LNCAP (cell line): ENCODE measurements around the gene CNTFR.

Source experiments
- TF ChIP-seq, protein P1 (sequence below): fragments of 450-650 bp; IDR thresholded peaks from 2 replicates; pipeline ENCODE4 v1.5.1; 2017; ENCODE audit warnings: mild to moderate bottlenecking

Gene CNTFR

GRCh38 chr9:34551751-34552605, 37.5 kb downstream of the CNTFR start:
- TF ChIP-seq, protein P1, sequence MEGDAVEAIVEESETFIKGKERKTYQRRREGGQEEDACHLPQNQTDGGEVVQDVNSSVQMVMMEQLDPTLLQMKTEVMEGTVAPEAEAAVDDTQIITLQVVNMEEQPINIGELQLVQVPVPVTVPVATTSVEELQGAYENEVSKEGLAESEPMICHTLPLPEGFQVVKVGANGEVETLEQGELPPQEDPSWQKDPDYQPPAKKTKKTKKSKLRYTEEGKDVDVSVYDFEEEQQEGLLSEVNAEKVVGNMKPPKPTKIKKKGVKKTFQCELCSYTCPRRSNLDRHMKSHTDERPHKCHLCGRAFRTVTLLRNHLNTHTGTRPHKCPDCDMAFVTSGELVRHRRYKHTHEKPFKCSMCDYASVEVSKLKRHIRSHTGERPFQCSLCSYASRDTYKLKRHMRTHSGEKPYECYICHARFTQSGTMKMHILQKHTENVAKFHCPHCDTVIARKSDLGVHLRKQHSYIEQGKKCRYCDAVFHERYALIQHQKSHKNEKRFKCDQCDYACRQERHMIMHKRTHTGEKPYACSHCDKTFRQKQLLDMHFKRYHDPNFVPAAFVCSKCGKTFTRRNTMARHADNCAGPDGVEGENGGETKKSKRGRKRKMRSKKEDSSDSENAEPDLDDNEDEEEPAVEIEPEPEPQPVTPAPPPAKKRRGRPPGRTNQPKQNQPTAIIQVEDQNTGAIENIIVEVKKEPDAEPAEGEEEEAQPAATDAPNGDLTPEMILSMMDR: no peak

DNA sequence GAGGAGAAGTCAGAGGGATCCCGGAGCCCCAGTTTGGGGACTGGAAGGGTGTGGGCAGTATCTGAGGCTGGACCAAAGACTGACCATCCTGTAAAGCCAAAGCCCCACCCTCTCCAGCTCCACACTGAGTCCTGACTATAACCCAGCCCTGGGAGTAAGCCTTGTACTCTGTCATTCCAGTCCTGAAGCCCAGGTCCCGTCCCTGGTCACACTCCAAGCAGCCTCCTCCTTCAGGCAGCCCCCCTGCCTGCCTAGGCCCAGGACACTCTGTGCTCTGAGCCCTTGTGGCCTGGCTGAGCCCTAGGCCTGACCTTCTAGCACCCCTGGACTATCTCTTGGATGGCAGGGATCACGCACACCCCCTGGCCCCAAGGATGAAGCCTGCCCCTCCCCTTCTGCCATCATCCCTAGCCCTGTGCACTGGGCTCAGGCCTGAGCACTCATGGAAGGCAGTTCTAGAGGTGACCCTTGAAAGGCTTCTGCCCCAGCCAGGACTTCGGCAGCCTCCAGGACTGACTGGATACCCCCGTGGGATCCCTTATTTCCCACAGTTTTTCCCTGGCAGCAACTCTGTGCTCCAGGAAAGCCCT, 38.7 kb downstream of the CNTFR start:
- TF ChIP-seq, protein P1: no peak

DNA sequence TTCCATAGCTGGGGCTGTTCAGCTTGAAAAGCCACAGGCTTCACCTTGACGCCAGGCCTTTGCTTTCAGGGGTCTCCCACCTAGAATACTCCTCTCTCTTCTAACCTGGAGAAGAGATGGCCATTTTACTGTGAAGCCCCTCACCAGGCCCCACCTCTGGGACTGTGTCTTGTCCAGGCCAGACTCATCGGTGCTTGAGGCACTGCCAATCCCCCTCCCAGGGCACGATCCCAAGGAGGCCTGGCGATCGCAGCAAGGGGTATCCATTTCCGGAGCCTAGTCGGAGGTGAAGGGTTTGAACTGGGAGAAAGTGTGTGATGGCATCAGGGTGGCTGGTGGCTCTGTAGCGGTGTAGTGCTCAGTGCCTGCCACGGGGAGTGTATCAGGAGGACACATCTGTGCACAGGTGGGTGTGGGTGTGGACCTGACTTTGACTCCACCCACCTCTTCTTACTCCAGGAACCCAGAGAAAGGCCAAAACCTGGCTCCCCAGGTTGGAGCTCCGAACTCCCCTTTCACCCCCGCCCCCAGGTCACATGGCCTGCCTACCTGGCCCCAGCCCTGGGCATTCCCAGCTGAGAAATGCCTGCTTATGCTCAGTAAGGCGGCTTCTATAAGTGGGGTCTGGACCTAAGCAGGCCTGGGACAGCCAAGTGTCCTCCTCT, 39.4 kb downstream of the CNTFR start:
- TF ChIP-seq, protein P1: no peak

DNA sequence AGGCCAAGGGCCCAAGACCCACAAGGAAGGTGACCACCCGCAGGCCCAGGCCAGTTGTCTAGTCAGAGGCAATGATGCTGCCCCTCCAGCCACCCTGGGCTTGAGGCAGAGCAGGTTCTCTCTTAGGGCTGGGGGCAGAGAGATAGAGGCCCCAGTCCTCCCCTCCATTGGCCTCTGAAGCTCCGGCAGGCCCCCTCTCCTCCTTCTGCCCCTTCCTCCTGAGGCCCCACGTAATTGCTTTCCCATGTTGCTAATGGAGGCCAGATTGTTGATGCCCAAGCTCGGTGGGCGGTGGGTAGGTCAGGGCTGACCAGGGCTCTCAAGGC, 40.2 kb downstream of the CNTFR start:
- TF ChIP-seq, protein P1: no peak

GRCh38 chr9:34547960-34548611, 41.4 kb downstream of the CNTFR start:
- TF ChIP-seq, protein P1: peak; percentile 88

DNA sequence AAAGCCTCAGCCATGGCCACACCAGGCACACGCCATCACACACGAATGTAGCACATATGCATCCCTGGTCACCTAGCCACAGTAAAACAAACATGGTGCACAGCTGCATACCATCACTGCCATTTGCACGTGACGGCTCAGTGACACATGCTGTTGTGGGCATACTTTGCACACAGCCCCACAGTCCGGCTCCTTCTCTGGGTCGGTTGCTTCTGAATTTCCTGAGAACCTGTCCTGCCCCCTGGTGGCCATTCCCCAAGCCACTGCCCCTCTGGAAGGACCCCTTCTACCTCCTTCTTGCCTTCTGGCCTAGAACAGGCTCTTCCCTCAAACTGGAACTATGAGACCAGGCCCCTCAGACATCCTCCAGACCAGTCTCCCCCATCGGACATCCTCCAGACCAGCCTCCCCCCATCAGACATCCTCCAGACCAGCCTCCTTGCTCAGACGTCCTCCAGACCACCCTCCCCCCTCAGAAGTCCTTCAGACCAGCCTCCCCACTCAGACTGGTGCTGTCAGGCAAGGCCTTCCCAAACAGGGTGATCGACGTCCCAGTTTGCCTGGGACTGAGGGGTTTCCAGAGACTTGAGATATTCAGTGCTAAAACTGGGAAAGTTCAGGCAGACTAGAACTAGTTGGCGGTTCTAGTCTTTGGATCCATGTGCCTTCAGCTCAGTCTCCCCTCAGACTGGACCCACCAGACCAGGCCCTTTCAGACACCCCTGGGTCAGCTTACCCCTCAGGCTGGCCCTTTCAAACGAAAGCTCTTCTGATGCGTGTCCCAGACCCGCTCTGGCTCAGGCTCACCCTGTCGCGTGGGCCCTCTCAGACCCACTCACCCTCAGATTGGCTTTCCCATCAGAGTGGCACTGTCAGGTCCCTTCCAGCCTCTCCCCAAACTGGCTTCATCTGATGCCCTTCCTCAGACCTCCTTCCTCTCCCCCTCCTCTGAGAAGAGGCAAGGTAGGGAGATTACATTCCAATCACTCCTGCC, 42.4 kb downstream of the CNTFR start:
- TF ChIP-seq, protein P1: peak; percentile 86
